ENCODE results near the gene TOB2.
"Not testable (repeated sequence)": the region's sequence is repeated elsewhere in the genome, so short reads cannot be mapped to it uniquely, and the experiment has no call there.

GRCh38 chr22:41433480-41433879, 13.1 kb downstream of the TOB2 start:
- not testable (repeated sequence) for TF ChIP-seq KLF10 (tag by site-specific recombination; IDR thresholded peaks at IDR 0.05); PRDM6 (tag by site-specific recombination; IDR thresholded peaks at IDR 0.05); PRDM4 (tag by site-specific recombination; IDR thresholded peaks at IDR 0.05); ZNF37A (tag by site-specific recombination; IDR thresholded peaks at IDR 0.05); ZNF76 (tag by site-specific recombination; IDR thresholded peaks at IDR 0.05; ENCODE audit: borderline replicate concordance, low read depth); ZNF292 (tag by site-specific recombination; IDR thresholded peaks at IDR 0.05; ENCODE audit: borderline replicate concordance, low read depth); ZBTB21 (tag by site-specific recombination; IDR thresholded peaks at IDR 0.05); ZNF10 (tag by site-specific recombination; IDR thresholded peaks at IDR 0.05)
- TF ChIP-seq, protein P1, sequence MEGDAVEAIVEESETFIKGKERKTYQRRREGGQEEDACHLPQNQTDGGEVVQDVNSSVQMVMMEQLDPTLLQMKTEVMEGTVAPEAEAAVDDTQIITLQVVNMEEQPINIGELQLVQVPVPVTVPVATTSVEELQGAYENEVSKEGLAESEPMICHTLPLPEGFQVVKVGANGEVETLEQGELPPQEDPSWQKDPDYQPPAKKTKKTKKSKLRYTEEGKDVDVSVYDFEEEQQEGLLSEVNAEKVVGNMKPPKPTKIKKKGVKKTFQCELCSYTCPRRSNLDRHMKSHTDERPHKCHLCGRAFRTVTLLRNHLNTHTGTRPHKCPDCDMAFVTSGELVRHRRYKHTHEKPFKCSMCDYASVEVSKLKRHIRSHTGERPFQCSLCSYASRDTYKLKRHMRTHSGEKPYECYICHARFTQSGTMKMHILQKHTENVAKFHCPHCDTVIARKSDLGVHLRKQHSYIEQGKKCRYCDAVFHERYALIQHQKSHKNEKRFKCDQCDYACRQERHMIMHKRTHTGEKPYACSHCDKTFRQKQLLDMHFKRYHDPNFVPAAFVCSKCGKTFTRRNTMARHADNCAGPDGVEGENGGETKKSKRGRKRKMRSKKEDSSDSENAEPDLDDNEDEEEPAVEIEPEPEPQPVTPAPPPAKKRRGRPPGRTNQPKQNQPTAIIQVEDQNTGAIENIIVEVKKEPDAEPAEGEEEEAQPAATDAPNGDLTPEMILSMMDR (tag by site-specific recombination; IDR thresholded peaks at IDR 0.05) = not testable (repeated sequence)
